Stimulated activated CD4-positive, alpha-beta T cell treated with anti-CD3 and anti-CD28 coated beads, Interleukin-15, amount 100 ng/mL, for 48 hours (primary cell): Measurements from ENCODE around the gene HS6ST3.

ENCODE experiments used
- DNase-seq, 2 donors: peaks; one replicate each; pipeline ENCODE4 v3.0.0-alpha.2; 2020; ENCODE audit warnings: low read depth in 2 of 2

HS6ST3 gene

DNA sequence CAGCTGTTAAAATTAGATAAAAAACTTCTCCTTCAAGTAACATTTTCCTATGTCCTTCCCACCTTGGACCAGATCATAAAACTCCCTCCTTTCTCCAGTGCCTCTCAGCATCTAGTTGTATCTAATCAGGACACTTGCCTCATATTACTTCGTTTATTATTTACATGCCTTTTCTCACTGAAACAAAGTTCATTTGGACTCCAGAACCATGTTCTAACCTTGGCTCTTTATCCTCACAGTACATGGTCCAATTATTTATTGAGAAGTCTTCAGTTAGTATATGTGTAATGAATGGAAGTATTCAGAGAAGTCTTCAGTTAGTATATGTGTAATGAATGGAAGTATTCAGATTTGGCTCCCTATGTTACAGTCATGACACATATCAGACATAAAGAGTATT is 561.7 kb downstream of the HS6ST3 start:
- no peak for DNase-seq

DNA sequence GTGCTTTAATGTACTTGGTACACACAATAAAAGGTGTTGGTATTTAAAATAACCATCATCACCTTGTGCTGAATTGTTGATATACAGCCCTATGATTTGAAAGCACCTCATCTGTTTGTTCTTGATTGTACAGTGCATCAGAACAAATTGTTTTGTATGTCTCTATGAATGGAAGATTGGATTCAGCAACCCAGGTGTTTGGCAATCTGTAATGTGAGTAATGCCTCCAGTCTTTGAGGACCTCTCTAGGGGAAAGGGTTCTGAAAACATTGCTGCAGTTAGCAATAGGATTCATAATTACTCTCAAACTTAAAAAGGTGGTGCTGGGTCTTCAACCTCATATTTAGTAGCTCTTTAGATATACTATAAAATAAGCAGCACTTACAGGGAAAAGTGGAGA is 562.6 kb downstream of the HS6ST3 start:
- no peak for DNase-seq

DNA sequence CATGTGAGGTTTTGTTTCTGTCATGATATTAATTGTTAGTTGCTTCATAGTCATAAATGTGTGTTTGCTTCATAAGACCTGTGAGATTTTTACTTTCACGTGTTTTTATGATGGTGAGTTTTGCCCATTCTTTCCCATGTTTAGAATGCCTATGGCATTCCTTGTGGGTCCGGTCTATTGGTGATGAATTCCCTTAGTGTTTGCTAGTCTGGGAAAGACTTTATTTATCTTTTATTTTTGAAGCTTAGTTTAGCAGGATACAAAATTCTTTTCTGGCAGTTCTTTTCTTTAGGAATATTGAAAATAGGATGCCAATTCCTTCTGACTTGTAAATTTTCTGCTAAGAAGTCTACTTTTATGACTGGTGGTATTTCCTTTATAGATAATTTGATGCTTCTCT is 571.7 kb downstream of the HS6ST3 start:
- DNase-seq = no peak

DNA sequence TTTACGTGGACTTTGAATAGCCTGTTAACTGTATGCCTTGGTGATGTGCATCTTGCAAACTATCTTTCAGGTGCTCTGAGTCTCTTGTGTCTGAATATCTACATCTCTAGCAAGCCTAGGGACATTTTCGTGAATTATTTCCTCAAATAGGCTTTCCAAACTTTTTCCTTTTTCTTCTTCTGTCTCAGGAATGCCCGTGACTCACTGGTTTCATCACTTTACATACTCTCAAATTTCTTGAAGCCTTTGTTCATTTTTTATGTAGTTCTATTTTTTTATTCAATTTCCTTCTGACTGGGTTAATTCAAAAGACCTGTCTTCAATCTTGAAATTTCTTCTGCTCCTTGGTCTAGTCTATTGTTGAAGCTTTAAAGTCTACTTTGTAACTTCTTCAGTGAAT is 572.1 kb downstream of the HS6ST3 start:
- no peak for DNase-seq

DNA sequence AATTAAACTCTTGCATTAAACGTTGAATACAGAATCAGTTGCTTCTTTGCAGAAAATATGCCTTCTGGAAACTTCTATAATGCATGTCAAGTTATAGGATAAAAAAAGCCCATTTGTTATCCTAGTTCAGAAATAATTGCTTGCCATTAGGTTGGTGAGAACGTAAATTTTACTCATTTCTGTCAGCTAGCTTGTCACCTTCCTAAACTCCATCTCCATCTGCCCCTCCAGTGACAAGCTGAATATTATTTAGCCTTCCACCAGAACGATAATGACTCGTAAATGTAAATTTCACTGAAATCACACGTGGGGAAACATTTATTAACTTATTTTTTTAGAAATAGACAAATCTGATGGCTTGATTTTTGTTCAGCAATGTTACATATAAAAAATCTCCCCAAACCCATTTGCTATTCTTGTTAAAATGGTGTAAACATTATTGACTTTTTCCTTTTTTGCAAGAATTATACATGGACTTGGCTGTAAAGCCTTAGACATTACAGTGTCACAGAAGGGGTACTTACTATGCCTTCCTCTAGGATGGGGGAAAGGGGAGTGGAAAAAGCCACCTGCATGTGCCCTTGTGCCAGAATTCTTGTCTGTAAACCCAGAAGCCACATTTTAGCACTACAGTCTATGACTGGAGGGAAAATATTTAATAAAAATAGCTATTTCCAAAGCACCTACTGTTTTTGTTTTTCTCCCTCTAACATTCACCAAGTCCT is 577.5 kb downstream of the HS6ST3 start:
- no peak for DNase-seq

DNA sequence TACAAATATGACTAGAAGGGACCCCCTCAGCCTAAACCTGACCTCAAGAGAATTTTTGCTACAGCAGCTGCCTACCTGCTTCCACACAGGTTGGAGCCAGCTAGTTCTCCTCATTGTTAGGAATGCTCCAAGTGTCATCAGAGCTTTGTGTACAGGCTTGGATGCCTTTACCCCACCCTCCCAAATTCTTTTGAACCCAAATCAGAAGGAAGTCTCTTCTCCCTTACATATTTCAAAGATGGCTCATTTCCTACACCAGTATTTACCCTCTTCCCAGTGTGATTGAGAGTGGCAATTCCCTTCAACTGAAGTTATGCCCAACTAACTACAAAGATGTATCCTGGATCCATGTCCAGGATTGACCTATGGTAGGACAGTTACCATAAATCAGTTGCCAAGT is 581.2 kb downstream of the HS6ST3 start:
- DNase-seq = no peak

DNA sequence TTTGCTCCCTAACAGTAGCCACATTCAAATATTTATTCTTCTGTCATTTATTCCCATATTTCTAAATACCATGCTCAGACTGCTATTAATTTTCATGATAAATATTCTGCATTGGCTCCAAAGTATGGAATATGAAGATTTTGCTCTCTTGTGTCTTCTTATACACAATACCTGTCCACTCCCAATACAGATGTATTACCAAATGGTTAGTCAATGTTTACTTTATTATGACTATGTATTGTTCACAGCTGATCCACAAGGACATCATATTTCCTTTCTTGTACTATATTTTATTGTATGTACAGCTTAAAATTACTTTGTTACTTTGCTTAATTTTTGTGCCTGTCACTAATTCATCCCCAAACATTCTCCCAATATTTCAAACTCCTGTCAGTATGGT is 582.1 kb downstream of the HS6ST3 start:
- DNase-seq = no peak

DNA sequence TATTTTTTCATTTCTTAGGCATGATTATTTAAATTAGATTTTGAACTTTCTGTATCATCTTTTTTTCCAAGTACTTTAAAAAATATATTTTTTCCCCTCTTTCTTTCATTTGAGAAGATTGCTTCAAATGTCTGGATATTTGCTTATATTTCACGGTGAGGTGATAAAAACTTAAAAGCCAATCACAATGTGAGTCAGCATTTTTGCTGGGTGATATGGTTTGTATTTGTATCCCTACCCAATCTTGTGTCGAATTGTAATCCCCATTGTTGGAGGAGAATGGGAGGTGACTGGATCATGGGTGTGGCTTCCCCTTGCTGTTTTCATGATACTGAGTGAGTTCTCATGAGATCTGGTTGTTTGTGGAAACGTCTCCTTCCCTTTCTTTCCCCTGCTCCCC is 583.9 kb downstream of the HS6ST3 start:
- no peak for DNase-seq

DNA sequence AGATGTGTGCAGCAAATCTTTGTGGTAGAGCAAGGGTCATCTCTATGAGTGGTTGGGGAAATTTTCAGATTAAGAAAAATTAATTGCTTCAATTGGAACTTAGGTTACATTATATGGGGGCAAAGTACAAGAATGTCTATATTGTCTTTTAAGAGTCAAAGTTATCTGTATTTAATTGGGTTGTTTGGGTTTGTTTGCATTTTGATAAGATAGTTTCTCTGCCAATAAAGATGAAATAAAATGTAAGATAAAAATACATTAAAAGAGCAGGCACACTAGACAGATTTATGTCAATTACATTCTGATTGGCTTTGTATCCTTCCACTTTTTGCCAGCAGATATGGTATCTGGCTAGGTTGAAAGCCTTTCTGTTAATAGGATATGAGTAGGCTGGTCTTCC is 587.1 kb downstream of the HS6ST3 start:
- DNase-seq = no peak

DNA sequence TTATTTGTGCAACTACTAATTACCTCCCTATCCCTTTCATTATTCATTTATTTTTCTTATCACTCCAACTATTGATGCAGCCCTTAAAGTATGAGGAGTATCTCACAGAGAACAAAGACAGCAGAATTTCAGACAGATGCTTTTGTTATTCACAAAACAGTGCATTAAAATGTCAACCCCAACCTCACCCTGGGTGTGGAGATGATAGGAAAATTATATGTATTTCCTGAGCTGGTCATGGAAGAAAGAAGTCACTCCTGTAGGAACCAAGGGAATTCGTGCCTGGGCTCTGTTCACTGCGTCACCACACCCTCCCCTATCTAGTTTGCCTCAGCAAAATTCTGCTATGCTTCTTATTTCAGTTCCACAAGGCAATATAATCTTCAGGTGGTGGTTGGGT is 588.9 kb downstream of the HS6ST3 start:
- no peak for DNase-seq

DNA sequence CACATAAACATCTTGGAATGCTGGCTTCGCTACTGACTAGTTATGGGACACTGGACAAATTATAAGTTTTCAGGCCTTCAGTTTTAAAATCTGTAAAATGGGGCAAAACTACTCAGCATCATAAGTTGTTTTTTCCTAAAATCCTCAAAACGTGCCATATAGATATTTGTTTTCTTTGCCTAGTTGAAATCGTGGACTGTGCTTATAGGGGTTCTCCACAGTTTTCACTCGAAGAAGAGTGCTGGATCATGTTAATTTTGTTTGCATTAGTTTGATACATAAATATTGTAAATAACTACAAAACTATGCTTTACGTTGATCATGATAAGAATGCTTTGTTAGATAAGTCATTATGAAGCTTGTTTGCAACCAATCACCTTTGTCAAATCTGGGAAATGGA is 591.0 kb downstream of the HS6ST3 start:
- no peak for DNase-seq

DNA sequence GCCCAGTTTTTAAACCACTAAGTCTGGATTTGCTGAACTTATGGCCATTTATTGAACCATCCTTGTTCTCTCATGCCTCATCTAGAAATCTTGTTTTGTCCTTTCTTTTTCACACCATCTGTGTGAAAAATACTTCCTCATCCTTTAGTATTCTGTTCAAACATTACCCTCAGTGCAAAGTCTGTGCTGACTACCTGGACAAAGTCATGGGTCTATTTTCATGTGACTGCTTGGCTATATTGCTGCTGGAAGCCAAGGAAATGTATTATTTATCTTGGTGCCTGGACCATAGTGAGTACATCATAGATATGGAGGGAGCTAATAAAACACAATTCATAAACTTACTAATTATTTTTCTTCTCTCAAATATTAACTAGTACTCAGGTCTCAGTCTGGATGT is 591.9 kb downstream of the HS6ST3 start:
- no peak for DNase-seq

DNA sequence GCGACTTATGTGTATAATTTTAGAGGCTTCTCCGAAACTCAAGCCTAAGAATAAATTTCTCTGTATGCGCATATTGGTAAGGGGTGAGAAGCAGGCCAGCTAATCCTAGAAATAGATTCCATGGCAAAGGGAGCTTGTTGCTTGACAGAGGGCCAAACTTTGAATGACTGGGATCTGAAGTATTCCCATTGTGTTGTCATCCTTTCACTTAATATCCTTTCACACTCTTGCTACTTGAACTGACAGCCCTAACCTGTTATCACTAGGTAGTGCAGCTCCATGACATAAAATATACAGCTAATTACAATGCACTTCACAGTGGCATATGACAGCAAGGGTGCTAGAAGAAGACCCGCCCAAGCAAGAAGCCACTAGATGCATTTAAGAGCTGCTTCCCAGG is 594.6 kb downstream of the HS6ST3 start:
- no peak for DNase-seq

DNA sequence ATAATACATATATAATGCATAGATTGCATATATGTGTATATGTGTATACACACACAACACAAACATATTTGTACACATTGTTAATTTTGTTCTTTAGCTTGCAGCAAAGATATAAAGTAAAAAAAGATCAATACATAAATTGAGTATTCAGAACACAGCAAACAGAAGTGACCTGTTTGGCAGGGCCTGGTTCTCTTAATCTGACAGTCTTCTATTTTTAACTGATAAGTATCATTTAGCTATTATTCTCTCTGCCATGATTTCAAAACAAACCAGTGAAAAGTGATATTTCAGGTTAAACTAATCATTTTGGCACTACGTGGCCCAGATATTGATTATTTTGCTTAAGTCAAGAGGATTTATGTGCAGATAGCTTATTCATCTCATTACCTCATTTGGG is 595.0 kb downstream of the HS6ST3 start:
- no peak for DNase-seq

DNA sequence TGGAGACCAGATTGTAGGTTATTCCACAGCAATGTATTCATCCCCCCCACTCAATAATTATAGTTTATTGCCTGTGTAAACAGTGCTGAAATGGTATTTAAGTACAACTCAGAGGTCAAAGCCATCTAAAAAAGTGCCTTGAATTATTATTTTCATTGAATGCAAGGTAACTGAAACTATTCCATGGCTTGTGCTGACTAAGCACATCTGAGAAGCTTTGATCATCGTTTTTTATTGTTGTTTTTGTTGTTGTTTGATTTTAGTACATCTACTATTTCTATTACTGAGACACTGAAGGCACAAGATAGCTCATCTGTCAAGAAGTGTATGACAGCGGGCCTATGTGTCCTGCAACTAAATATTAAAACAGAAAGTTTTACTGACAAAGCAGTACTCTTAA is 596.4 kb downstream of the HS6ST3 start:
- no peak for DNase-seq

DNA sequence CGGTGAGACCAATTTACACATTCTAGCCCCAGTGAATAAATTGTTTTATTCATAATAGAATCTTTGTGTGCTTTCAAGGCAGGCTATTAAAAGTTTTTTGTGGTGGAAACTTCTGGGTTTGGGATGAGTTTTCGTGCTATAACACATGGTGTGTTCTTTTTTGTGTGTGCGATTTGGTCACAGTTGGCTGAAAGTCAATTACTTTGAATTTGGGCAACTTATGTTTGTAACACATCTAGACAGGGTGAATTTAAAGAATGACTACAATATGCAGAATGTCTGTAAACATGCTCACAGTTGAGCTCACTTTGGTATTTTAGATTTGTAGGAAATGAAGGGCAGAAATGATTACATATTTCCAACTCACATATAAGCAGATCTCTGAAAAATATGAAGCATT is 597.3 kb downstream of the HS6ST3 start:
- no peak for DNase-seq

DNA sequence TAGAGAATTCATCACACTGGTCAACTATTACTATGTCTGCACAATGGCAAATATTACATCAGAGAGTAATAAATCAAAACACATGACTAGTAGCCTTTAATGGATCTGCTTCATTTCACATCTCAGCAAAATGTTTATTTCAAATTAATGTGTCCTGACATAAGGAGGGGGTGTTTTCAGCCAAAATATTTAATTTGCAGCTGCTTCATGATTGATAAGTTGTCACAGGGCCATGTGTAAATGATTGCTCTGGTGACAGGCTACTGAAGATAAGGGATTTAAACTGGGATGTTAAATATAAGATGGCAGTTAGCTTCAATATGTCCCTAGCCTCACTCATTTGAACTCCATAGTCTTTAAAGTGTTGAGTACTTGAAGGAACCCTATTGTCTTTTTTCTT is 601.1 kb downstream of the HS6ST3 start:
- DNase-seq = no peak

DNA sequence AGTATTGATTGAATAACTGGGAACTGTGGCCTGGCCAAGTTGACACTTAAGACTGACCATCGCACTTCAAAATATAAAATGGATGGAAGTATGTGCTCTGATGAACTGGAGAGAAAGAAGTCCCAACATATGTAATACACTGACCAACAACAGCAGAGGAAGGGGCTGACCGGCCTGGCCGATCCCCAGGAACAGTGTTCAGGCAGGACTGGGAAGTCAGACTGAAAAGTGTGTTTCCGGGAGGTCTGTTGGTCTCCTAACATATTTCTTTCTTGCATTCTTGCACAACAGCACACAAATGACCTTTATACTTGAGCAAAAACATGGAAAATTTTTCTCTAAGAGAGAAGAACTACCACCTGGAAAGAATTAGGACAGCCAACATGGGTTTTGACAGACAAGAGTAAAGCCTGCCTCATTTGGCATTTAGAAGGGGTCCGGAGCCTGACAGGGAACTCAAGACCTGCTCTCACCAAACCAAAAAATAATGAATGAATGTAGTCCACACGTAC is 606.5 kb downstream of the HS6ST3 start:
- no peak for DNase-seq

DNA sequence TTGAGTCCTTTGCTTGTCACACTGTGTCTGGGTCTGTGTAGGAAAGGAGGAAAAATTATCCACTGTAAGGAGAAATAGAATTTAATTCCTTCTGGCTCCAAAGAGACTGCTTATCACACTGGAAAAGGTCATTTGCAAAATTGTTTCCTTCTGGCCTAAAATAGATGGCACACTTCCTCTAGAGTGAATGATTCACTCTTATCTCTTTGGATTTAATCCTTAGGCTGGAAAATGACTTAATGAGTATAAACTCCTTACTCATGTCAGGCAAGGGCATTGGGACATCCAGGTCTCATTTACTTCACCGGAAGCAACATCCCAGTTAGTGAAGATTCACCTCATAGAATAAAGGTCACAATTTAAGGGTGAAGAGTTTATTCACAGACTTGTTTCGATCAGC is 610.8 kb downstream of the HS6ST3 start:
- no peak for DNase-seq

DNA sequence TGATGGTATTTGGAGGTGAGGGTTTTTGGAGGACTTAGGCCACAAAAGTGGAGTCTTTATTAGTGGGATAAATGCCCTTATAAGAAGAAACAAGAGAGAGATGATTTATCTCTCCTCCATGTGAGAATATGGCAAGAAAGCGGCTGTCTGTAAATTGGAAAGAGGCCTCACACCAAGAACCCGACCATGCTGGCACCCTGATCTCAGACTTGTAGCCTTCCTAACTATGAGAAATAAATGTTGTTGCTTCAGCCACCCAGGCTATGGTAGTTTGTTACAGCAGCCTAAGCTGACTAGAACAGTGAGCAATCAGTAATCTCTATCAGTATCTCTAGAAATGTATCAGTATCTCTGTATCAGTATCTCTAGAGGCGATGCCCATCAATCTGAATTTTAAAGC is 617.2 kb downstream of the HS6ST3 start:
- no peak for DNase-seq

DNA sequence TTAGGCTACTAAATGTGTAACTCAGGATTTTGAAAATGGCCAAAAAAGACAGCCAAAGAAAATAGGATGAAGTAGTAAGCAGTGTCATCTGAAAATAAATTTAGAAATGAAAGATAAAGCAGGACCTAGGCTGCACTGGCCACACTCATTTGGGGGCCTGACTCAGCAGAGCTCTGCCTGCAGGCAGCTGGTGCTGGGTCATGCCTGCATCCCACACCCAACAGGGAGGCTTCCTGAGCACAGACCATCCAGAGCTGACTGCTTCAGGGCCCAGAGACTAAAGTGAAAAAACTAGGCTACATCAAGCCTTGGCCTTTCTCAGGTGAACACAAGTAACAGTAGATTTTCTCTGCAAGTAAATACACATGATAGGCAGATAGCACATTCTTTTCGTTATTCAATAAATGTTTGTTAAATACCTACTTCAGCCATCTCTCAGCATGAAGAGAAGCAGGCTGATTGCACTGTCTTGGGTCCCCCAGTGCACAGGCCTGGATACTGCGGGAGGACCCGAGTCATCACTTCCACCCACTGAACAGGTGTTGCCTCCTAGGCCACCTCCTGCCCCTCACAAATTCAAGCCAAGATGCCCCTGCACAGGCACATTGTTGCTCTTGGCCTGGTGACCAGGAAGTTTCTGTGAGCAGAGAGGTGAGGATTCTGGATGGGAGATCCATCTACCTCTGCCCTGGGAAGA is 620.4 kb downstream of the HS6ST3 start:
- DNase-seq = no peak

DNA sequence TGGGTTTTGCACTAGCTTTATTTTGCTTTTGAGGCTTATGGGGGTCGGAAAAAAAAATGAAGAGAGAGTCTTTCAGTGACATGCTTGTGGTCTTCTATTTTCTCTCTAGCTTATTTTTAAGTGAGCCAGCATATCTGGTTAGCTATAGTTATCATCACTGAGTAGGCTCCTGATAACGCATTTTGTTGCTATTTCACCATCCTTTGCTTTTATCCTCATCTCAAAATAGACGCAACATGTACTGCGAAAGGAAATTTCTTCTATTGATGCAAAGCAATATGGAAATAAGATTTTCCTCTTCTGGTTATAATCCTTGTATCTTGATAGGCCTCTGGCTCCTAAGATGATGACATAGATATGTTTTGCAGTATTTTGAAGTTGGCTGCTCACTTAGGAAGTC is 630.5 kb downstream of the HS6ST3 start:
- DNase-seq = no peak

DNA sequence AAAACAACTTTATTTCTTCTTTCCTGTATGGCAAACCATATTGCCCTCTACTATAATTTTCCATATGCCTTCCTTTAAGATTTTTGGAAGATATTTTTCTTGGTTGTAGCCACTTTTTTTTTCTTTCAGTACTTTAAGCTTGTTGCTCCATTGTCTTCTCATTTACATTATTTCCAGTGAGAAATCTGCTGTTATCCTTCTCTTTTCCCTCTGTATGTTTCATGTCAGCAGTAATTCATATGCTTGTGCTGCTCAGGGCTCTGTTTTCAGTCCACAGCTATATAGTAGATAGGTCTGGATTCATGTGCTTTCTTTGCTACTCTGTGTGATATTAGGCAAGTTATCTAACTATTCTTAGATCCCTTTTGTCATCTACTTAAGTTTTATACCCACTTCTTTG is 636.7 kb downstream of the HS6ST3 start:
- DNase-seq = no peak

DNA sequence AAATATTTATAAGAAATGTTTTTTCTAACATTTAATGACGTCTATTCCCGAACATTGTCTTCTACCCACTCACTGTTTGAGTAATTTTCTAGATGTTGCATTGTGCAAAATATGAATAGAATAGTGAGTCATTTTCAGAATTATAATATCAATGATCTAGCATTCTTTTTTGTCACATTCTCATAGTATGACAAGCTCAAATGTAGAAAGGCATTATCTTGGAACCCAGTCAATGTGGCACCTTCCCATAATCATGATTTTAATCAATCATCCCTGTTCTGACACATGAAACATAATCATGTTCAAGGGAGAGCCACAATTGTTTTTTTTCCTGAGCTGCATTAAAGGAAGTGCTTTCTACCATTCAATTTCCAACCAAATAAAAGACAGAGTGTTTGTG is 638.6 kb downstream of the HS6ST3 start:
- DNase-seq = no peak
